Psoas muscle (tissue), 8 donors: ENCODE measurements around the gene SRR. TPM values are rescaled to one million over a fixed set of nuclear protein-coding genes. Genes with fewer than 3 reads are reported as not detected.

Experiments used
- ATAC-seq, 4 donors: fragments of 200-7000 bp; cut with Tn5 transposase; one replicate each; pipeline ENCODE4 v1.9.1; 2020; ENCODE audit warnings: moderate library complexity in 3 of 4, mild to moderate bottlenecking in 2 of 4
- DNase-seq, 2 donors: peaks; one replicate each; pipeline ENCODE4 v3.0.0-alpha.2; 2020
- H3K27ac ChIP-seq: fragments of 200-600 bp; one replicate; pipeline ENCODE4 v1.8.0; 2022
- H3K27me3 ChIP-seq, 3 donors: fragments of 200-600 bp in 1 of 3; one replicate each; pipeline versions ENCODE4 v1.6.1 to v1.8.0; 2013 to 2022; ENCODE audit warnings: low read length in 2 of 3, mild to moderate bottlenecking in 2 of 3, moderate library complexity in 1 of 3; ENCODE audit not compliant: insufficient read depth in 3 of 3
- H3K36me3 ChIP-seq, 2 donors: fragments of 200-600 bp in 1 of 2; one replicate each; pipeline versions ENCODE4 v1.6.1 to v1.8.0; 2013 to 2022; ENCODE audit warnings: low read depth in 1 of 2, mild to moderate bottlenecking in 1 of 2, moderate library complexity in 1 of 2; ENCODE audit not compliant: insufficient read depth in 1 of 2
- H3K4me1 ChIP-seq: fragments of 200-600 bp; one replicate; pipeline ENCODE4 v1.8.0; 2022
- H3K4me3 ChIP-seq: fragments of 200-600 bp; one replicate; pipeline ENCODE4 v1.8.0; 2022; ENCODE audit warnings: mild to moderate bottlenecking
- H3K9me3 ChIP-seq: fragments of 200-600 bp; one replicate; pipeline ENCODE4 v1.8.0; 2022
- CTCF ChIP-seq: fragments of 200-600 bp; IDR thresholded peaks from one replicate; pipeline ENCODE4 v1.8.0; 2022; ENCODE audit warnings: antibody characterized with exemption
- WGBS, 3 donors: extraction: QIAGEN DNeasy Blood & Tissue Kit; methylation state at CpG; one replicate each; pipeline versions ENCODE4 v1.1.6 to v1.1.7; 2013; 5-methylcytosine and 5-hydroxymethylcytosine counted together
- intact Hi-C, 2 donors: fragments of 100-400 bp; cut with DNase I; formaldehyde crosslinking; loops; one replicate each; pipeline versions ENCODE4 v1.11.0 to v1.14.2; 2022
- polyA plus RNA-seq, 3 donors: library from polyadenylated mRNA; stranded (reverse); fragments of 200-250 nt; gene quantifications; one replicate each; pipeline ENCODE4 v1.2.3, GENCODE V29; 2013
- total RNA-seq, 4 donors: library from RNA; stranded (reverse); fragmentation: NEBNext Ultra II Directional in 2 of 4; extraction: Animal tissue kit (Norgen Biotek cat#: 25700) in 2 of 4; gene quantifications; one replicate each; pipeline versions ENCODE4 v1.2.1 to v1.2.4, GENCODE V29; 2021 to 2023
- donor health status: healthy with polysubstance abuse.
- donor health status: DM: no; HTN: no; CAD: no; lungs with moderate emphysema.
- donor health status: Bipolar disorder and iron deficiency.
- donor health status: healthy.
- donor health status: DM: yes; HTN: yes; CAD: no.
- donor health status: DM: no; HTN: no; CAD: no.
- donor health status: DM: no; HTN: no; CAD: no.
- donor health status: DM: yes; HTN: yes; CAD: no.

The SRR gene
- total and polyA plus RNA-seq, 7 donors, result 2.2 to 9.6 (median 5.1) TPM

- DNase-seq (no peak), ATAC-seq (no peak)
- Histone ChIP-seq H3K4me3 (no peak overlapping the region), H3K27ac (no peak overlapping the region), H3K4me1 (no peaks in the 10 kb centered on the region), H3K36me3 (peaks cover 8 to 90% of the 10 kb centered on the region in 2 donors), H3K9me3 (no peaks in the 10 kb centered on the region), H3K27me3 (no peaks in the 10 kb centered on the region)
- WGBS, 3 donors, result 95 to 97% (median 96%) methylated on average over 5 of the region's 5 CpGs
- TF ChIP-seq CTCF, result no peak
- intact Hi-C loops, result no loop called here
These were observed 13.8 kb upstream of the SRR start for GRCh38 chr17:2289878-2290478.

- no peak for DNase-seq
- no peak for TF ChIP-seq CTCF
- ATAC-seq, result no peak
- Histone ChIP-seq H3K9me3 (no peaks in the 10 kb centered on the region), H3K36me3 (peaks cover 5 to 95% of the 10 kb centered on the region in 2 donors), H3K27ac (no peak overlapping the region), H3K27me3 (no peaks in the 10 kb centered on the region), H3K4me3 (no peak overlapping the region), H3K4me1 (no peaks in the 10 kb centered on the region)
- intact Hi-C loops, result no loop called here
- 84 to 96% (median 86%) methylated on average over 2 of the region's 2 CpGs for WGBS, 3 donors
These were observed 11.7 kb upstream of the SRR start for GRCh38 chr17:2292100-2292499.

- WGBS, 3 donors, result 86 to 96% (median 91%) methylated on average over 1 of the region's 1 CpG
- Histone ChIP-seq H3K4me3 (no peak overlapping the region), H3K9me3 (no peaks in the 10 kb centered on the region), H3K27ac (no peak overlapping the region), H3K36me3 (peaks cover 5 to 97% of the 10 kb centered on the region in 2 donors), H3K4me1 (peaks cover 6% of the 10 kb centered on the region), H3K27me3 (no peaks in the 10 kb centered on the region)
- ATAC-seq (no peak), DNase-seq (no peak)
- intact Hi-C loops, result no loop called here
- no peak for TF ChIP-seq CTCF
These were observed 8.2 kb upstream of the SRR start for GRCh38 chr17:2295575-2295974.

GRCh38 chr17:2297023-2297422, 6.7 kb upstream of the SRR start:
- DNase-seq, result no peak
- peaks cover 5 to 93% of the 10 kb centered on the region in 2 donors for H3K36me3 ChIP-seq
- ATAC-seq, result no peak
- 92 to 95% (median 92%) methylated on average over 5 of the region's 5 CpGs for WGBS, 3 donors
- H3K27me3 ChIP-seq, result no peaks in the 10 kb centered on the region
- H3K4me3 ChIP-seq, result no peak overlapping the region
- H3K27ac ChIP-seq, result no peak overlapping the region
- peaks cover 8% of the 10 kb centered on the region for H3K4me1 ChIP-seq
- intact Hi-C loops, result no loop called here
- TF ChIP-seq CTCF, result no peak
- no peaks in the 10 kb centered on the region for H3K9me3 ChIP-seq

- no peaks in the 10 kb centered on the region for H3K27me3 ChIP-seq
- intact Hi-C loops, result no loop called here
- no peak overlapping the region for H3K27ac ChIP-seq
- no peak for TF ChIP-seq CTCF
- H3K36me3 ChIP-seq, result peaks cover 0 to 71% of the 10 kb centered on the region in 2 donors
- no peak overlapping the region for H3K4me3 ChIP-seq
- no peaks in the 10 kb centered on the region for H3K9me3 ChIP-seq
- WGBS, 3 donors, result 94 to 98% (median 96%) methylated on average over 12 of the region's 12 CpGs
- ATAC-seq (no peak), DNase-seq (no peak)
- peaks cover 9% of the 10 kb centered on the region for H3K4me1 ChIP-seq
These were observed 4.6 kb upstream of the SRR start for GRCh38 chr17:2299136-2299535.
